ENCODE results near the gene ZBTB20.
"Not testable (repeated sequence)": the region's sequence is repeated elsewhere in the genome, so short reads cannot be mapped to it uniquely, and the experiment has no call there.

Gene ZBTB20

DNA sequence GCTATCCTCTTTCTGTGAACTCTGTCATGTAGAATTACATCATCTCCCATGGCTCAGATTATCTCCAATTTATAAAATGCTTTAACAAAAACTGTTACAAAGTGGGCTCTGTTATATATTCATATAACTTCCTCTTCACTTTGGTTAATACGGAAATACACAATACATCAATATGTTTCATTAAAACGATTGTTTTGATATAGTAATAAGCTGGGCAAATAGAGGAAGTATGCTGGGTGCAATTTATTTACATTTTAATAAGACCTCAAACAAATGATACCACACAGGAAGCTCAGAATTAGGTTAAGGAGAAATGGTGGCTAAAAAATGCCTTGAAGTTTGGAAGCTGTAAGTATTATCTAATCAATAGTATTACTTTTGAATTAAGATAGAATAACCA lies 331.0 kb downstream of the ZBTB20 start:
- DNase-seq: no peak

DNA sequence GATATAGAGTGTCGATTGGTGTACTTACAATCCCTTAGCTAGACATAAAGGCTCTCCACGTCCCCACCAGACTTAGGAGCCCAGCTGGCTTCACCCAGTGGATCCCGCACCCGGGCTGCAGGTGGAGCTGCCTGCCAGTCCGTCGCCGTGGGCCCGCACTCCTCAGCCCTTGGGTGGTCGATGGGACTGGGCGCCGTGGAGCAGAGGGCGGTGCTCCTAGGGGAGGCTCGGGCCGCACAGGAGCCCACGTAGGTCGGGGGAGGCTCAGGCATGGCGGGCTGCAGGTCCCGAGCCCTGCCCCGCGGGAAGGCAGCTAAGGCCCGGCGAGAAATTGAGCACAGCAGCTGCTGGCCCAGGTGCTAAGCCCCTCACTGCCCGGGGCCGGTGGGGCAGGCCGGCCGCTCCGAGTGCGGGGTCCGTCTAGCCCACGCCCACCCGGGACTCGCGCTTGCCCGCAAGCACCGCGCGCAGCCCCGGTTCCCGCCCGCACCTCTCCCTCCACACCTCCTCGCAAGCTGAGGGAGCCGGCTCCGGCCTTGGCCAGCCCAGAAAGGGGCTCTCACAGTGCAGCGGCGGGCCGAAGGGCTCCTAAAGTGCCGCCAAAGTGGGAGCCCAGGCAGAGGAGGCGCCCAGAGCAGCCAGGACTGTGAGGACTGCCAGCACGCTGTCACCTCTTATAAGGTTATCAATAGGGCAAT lies 334.4 kb downstream of the ZBTB20 start:
- DNase-seq: not testable (repeated sequence)

DNA sequence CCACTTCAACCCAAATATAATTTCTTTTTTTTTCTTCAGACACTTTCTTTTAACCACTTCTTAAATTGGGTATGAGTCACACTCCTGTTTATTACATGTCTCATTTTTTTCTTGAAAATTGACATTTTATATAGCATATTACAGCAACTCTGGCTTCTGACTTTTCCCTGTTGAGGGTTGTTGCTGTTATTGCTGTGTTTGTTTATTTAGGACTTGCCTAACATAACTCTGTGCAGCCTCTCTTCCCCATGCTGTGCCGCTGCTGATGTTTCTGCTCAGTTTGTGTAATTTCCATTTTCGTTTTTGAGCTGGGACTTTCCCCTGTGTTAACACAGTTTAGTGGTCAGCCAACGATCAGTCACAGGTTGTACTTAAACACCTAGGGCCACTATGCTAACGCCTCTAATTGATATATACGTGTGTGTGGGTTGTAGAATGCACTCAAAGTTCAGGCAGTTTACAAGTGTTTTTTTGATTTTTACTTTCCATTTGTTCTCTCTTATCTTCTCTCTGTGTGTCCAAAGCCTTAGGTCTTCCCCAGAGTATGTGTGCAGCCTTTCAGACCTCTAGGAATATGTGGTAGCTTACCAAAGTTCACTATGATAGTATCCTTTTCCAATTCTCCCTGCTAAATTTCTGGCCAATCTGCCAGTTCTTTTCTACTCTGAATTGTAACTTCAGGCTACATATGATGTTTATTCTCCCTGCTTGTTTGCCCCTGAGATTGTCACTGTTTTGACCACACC lies 337.2 kb downstream of the ZBTB20 start:
- no peak for DNase-seq

DNA sequence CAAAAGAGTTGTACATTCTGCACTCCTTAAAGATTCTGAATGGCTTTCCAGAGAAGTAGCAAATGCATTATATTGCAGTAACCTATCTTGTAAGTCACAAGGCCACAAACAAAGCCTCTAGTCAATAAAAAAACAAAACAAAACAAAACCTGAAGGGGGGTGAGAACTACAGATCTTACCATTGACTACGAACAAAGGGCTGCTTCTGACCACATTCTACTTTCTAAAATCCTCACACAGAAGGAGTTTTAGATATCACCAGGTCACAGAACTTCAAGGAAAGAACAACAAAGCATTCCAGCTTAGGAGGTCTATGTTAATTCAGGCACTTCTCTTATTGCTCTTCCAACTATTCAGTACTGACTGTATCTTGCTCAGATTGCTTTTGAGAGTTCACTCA lies 343.0 kb downstream of the ZBTB20 start:
- no peak for DNase-seq

DNA sequence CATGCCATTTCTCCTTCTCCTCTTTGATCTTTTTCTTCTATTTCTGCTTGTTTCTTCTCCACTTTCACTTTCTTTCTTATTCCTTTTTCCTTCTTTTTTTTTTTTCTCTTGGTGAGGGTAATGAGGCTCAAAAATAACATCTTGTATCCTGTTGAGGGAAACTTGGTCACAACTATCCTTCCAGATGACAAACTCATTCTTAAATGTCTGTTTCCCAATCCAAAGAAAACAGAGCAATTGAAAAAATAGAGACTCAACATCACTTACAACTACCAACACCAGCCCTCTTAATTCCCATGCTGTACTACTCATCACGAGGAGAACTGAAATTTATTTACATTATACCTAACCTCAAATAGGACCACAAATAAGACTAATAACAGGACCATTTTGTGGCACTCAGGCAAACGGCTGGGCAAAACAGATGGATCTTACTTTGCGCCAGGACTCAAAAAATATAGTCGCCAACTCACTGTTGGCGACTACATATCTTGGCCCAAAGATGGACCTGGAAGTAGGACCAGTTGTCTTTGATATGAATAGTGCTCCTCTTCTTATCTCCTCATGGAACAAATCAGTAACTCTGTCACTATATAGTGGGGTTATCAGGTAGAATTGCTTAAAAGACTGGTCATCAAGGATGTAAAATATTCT lies 343.9 kb downstream of the ZBTB20 start:
- no peak for DNase-seq

DNA sequence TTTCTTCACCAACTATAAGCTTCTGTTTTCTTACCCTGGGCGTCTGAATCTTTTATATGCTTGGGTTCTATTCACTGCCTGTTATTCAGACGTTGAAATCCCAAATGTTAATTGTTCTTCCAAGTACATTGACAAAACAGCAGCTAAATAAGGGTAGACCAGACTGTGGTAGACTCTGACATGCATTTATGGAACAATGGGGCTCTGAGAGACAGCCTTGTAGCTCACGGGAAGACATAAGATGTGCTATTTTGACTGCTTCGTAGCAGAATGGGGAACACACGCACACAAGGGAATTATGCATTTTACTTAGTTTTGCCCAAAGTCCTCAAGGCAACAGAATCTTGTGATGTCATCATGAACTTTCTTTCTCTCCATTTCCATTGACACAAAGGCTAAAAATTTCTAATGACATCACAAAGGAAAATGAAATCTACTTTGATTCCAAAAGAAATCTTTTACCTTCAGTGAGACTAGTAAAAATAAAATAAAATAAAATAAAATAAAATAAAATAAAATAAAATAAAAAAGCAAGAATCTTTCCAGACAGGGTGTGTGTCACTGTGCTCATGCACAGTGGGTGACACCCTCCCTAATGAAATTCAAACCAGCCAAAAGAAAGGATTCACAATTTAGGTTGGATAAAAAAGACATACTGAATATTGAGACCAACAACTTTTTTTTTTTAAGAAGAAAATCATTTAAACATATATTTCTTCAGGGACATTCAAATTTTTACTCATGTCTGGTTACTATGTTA lies 346.6 kb downstream of the ZBTB20 start:
- no peak for DNase-seq

DNA sequence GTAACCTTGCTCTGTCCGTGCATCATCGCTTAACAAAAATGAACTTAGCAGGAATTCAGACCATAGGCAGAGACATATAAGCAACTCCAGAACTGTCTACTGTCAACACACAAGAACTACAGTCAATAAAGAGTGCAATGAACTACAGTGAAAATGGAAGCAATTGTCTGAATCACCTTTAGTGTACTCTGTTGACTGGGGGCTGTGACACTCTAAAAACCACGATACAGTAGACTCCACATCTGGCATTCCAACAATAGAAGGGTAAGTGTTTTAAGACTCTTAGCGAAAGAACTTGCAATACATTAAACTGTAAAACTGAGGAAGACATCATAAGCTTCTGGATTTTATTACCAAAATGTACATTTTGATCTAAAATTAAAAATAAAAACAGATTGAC lies 347.3 kb downstream of the ZBTB20 start:
- DNase-seq: no peak

DNA sequence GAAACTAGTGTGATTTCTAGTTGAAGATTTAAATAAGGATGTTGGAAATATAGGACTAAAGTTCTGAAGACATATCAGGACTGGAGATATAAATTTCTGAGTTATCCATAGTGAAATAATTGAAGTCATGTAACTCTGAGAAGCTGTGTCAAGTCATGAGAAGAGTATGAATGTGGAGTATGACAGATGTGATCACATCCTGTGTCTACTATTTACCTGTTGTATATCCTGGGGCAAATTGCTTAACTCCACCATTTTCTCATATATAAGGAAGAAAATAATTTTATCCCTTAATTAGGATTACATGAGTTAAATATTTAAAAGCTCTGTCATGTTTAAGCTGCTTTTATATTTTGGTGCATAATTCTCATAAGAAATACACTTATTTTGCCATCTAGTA lies 350.3 kb downstream of the ZBTB20 start:
- no peak for DNase-seq

DNA sequence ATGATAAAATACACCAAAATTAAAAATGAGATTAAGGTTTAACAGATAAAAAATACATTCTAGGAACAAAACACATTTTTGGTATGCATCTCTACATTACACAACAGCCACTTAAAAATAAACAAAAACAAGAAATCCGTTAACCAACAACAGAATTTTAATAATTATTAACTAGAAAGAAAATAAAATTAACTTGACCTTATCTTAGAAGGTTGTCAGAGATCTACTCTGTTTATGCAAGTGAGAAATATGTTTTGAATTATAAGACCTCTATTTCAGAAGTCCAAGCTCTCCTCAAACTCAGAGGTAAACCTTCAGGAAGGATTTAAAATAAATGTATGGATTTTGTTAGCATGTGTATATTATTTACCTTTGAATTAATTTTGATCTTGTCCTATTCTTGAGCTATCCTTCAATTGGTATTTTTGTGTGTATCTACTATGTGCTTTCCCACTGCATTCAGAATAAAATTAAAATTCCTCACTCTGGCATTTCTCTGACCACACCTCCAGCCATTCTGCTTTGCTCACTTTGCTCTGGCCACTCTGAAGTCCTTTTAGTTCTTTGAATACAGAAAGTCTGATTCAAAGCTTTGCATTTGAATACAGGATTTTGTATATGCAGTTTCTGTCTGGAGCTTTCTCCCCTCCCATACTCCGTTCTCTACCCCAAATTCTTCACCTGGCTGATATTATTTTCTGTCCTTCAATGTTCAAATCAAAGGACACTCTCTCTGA lies 352.0 kb downstream of the ZBTB20 start:
- DNase-seq: no peak

DNA sequence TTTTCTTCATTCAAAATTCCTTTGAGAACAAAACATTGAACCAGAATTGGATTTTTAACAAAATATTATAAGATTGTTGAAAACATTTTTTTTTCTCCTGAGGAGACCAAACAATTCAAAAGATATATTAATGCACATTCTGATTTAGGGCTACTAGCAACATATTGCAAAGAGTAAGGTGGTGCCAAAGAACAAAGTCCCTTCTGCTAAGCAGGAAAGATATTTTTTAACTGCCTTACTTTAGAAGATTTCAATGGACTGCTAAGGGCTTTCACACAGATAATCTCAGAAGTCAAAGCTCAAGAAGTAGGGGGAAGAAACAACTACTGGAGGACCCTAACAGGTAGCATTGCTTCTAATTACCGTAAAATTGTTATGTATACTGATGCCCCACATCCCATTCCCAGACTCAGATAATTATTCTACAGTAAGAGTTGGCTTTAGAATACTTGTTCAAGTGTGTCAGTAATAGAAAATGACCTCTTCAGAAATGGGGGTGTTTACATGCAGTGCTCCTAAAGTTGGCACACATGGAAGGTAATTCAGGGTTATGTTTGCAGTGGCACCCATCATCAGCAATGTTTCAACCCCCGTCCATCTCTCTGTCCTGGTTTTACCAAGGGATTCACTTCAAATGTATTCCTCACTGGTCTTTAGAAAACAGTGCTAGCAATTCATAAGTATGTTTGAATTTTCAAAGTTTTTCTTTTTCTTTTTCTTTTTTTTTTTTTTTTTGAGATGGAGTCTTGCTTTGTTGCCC lies 354.7 kb downstream of the ZBTB20 start:
- no peak for DNase-seq

DNA sequence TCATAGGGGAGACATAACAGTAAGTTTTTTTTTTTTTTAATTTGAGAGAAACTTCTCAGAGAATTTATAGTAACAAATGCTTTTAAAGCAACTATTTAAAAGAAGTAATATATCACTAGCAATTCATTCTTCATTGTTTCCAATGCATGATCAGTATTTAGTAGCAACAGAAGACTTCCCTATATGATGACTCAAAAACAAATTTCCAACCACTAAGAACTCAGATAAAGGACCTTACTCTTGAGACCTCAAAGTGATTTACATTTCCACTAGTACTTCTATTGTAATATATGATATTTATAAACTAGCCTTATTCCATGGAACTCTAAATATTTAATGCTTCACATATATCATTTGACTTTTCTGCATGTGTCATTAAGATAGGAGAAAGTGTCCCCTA lies 356.3 kb downstream of the ZBTB20 start:
- DNase-seq: no peak

DNA sequence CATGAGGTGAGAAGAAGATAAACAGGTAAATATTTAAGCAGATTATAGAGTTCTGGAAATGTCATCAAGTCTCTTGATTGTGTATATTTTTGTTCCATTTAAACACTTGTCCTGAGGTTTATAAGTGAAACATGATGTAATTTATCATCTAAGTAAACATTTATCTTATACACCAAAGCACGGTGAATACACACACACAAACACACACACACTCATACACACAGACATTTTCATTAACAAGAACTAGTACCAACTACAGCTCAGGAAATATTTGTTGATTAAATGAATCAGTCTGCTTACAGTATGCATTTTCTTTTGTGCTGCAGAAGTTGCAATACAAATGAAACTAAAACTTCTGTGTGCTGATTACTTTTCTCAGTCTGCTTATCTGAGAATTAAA lies 357.3 kb downstream of the ZBTB20 start:
- no peak for DNase-seq

DNA sequence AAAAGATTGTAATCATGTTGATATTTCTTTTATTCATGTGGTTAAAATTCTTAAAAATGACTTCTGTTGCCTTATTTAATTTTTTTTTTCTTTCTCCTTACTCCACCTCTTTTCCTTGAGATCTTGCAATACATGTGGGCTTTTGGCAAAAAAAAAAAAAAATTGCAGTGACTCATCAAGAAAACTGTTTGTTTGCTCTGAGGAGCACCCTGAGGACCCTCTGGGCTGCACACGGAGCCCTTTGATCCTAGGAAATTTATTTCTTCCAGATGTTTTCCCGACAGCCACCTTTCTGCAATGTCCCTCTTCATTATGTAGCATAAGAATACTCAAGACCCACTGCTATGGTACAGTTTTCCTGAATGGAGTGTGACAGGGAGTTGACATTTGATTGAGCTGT lies 371.7 kb downstream of the ZBTB20 start:
- DNase-seq: no peak

DNA sequence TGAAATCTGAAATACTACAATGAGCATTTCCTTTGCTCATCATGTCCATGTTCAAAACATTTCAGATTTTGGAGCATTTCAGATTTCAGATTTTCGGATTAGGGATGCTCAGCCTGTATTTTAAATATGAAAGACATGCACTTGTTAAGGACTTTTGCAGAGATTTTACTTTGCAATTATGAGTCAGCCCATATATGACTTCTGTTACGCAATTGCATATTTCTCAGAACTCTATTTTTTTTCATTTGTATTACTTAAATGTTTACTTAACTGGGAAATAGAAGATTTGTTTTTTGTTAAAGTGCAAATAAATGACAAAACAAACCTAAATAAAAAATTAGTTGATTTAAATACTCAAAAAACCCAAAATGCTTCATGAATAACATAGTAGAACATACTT lies 376.2 kb downstream of the ZBTB20 start:
- DNase-seq: no peak

DNA sequence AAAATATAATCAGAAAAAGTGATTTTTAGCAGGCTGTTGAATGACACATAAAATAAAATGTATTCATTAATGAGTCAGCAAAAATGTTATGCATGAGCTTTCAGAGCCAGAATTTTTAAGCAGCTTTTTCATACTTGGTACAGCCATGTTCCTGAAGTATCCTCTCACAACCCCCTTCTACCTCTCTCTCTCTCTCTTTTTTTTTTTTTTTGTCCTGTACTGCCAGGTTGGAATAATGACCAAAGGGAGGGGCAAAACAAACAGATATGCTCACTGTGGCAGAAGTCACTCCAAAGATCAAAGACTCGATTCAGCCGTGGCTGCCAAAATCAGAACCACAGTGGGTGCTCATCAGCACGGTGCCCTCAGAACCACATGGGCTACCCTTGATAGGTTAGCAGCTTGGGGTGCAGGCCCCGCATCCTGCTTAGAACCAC lies 383.0 kb downstream of the ZBTB20 start:
- DNase-seq: no peak

DNA sequence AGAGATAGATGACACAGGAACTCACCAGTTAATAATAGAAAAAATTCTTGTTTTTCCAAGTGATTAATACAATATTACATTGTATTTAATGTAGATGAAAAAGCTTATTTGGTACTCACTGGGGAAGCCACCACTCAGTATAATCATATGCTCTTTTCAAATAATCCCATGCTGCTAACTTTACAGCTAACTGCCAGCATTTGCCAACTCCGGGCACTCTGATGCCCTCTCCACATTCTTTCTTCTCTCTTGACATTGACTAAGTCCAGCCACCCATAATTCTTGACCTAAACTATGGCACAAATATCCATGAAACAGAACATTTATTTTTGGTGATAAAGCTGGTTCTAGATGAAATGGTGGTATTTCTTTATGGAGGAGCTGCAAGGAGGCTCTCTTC lies 384.9 kb downstream of the ZBTB20 start:
- no peak for DNase-seq

DNA sequence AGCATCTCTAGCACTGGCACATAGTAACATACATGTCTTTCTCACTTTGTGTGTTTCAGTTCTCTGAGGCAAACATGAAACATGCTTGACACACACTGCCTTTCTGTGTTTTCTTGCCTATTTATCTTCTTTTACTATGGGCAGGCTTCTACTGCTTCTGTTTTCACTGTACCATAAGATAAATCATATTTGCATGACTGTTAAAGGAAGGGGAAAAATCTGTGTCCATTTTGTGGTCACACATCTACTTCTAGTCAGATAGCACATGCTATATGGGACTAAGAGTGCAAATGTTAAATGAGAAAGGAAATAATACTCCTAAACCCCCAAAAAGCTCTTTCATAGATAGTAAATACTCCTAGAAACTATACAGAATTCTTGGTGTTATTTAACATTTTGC lies 386.4 kb downstream of the ZBTB20 start:
- DNase-seq: no peak

DNA sequence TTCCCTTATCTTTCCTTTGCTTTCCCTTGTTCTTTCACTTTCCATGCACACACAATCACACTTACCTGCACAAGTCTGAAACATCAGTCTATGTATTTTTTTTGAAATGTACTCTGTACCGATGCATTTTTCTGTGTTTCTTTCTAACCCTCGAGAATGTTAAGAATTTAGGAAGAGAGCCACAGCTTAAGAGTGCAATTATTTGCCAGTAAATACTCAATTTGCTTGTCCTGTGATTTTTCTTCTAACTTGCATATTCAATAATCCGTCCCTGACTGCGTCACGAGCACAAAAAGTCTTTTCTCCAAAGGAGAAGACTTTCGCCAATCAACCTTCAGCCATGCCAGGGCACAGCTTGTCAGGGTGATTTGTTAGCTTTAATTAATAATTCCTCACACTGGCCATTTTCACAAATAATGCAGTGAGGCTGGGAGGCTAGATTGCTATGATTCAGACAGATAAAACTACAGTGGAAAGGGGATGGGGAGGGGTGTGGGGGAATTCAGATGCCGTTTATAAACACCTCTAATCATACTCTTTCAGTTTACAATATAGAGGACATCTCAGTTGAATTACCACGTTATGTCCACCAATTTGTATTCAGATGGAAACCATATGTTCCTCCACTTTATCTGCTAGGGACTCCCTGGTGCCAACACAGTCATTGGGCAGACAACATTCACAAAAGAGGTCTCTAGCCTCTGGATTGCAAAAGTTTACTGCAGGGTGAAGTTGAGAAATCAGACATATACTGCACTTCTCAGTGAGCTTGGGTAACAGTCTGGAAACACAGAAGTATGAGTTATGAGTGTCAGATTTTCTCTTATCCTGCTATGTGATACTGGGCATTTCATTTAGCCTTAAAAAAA lies 388.0 kb downstream of the ZBTB20 start:
- no peak for DNase-seq

DNA sequence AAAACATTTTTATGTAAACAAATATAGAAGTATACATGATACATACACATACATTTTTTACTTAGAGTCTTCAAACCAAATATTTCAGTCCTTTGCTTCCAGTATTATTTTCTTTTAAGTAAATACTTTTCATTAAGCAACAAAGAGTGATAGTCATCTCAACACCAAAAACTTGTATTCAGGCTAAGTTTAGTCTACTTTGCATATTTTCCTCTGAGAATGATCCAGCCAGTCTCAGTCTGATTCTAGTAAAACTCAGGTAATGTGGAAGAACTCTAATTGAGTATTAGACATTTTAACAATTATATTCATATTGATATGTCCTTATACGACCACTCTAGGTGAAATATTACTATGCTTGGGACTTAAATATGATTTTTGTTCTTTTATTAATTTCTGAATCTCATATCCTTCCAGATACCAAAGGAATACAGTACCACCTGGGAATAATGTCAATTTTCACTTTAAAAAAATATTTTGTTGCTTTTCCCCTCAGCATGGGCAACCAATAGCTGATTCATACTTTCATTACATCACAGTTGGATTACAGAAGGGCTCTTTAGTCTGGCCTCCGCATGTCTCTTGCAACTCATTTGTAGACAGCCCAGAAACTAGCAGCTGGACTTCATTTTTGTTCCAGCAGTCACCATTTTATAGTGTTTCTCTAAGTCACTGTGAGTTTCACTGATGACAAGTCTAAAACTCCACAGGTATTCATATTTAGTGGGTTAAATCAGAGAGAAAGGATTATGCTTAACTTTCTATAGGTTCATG lies 390.4 kb downstream of the ZBTB20 start:
- no peak for DNase-seq

DNA sequence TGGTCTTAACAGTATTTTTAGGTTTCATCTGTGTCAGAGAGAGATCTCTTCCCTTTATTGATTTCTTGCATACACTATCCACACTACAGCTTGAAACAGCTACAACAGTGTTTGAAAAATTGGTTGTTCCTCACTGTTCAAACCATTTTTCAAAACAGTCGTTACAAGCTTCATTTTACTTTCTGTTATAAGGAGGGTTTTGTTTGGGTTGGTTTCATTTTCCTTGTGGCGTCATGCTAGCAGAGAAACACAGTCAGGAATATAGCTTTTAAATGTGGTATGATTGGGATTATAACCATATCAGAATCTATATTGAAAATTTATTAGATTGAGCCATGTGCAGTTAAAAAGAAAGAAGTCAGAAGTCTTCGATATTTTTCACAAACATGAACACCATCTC lies 400.6 kb downstream of the ZBTB20 start:
- no peak for DNase-seq
